ENCODE measurements around the gene IVD. TPM values are rescaled to one million over a fixed set of nuclear protein-coding genes. Genes with fewer than 3 reads are reported as not detected.

The IVD gene
- total and polyA plus RNA-seq, 4 donors, result 40.3 to 156 (median 94.4) TPM

- Histone ChIP-seq H3K4me3 (ENCODE audit: low read depth in 1 of 3, low read length in 3 of 3) (no peak overlapping the region), H3K27ac (ENCODE audit: low read depth in 1 of 2, low read length in 2 of 2) (no peak overlapping the region), H3K9ac (ENCODE audit: low read depth in 1 of 2, low read length in 2 of 2) (no peak overlapping the region), H3K36me3 (ENCODE audit: control insufficient read depth in 4 of 4, insufficient read depth in 3 of 4, low read depth in 1 of 4, low read length in 3 of 4) (no peaks in the 10 kb centered on the region), H3K27me3 (ENCODE audit: control insufficient read depth in 4 of 4, insufficient read depth in 4 of 4, low read length in 3 of 4) (no peaks in the 10 kb centered on the region), H3K4me1 (ENCODE audit: control insufficient read depth in 4 of 4, insufficient read depth in 4 of 4, low read length in 3 of 4) (peaks cover 6 to 24% (median 13%) of the 10 kb centered on the region in 4 donors), H3K9me3 (ENCODE audit: control insufficient read depth in 4 of 4, low read length in 3 of 4) (no peaks in the 10 kb centered on the region)
- TF ChIP-seq SP1 (IDR thresholded peaks at IDR 0.05), result no peak
- WGBS, result 97% methylated on average over 24 of the region's 24 CpGs
- no peak for DNase-seq (ENCODE audit: low spot score)
Measured at GRCh38 chr15:40368719-40369473, 36.7 kb upstream of the IVD start.

- Histone ChIP-seq H3K9me3 (ENCODE audit: control insufficient read depth in 4 of 4, low read length in 3 of 4) (no peaks in the 10 kb centered on the region), H3K27ac (ENCODE audit: low read depth in 1 of 2, low read length in 2 of 2) (no peak overlapping the region), H3K4me1 (ENCODE audit: control insufficient read depth in 4 of 4, insufficient read depth in 4 of 4, low read length in 3 of 4) (peaks cover 6 to 24% (median 13%) of the 10 kb centered on the region in 4 donors), H3K36me3 (ENCODE audit: control insufficient read depth in 4 of 4, insufficient read depth in 3 of 4, low read depth in 1 of 4, low read length in 3 of 4) (no peaks in the 10 kb centered on the region), H3K4me3 (ENCODE audit: low read depth in 1 of 3, low read length in 3 of 3) (no peak overlapping the region), H3K27me3 (ENCODE audit: control insufficient read depth in 4 of 4, insufficient read depth in 4 of 4, low read length in 3 of 4) (no peaks in the 10 kb centered on the region), H3K9ac (ENCODE audit: low read depth in 1 of 2, low read length in 2 of 2) (no peak overlapping the region)
- DNase-seq (ENCODE audit: low spot score), result no peak
- TF ChIP-seq SP1 (IDR thresholded peaks at IDR 0.05) (no peak), YY1 (IDR thresholded peaks at IDR 0.05) (no peak), TAF1 (conservative IDR thresholded peaks at IDR 0.05) (no peak), MAX (IDR thresholded peaks at IDR 0.05) (no peak), NR2F2 (IDR thresholded peaks at IDR 0.05) (no peak), CTCF (IDR thresholded peaks at IDR 0.05; ENCODE audit: low read depth, low read length, missing input control) (no peak), HNF4A (conservative IDR thresholded peaks at IDR 0.05) (no peak)
- TF ChIP-seq, protein P1, sequence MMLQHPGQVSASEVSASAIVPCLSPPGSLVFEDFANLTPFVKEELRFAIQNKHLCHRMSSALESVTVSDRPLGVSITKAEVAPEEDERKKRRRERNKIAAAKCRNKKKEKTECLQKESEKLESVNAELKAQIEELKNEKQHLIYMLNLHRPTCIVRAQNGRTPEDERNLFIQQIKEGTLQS (IDR thresholded peaks at IDR 0.05), result no peak
- WGBS, result 92% methylated on average over 10 of the region's 10 CpGs
Measured at GRCh38 chr15:40369474-40369869, 36.1 kb upstream of the IVD start.

- TF ChIP-seq NR2F2 (IDR thresholded peaks at IDR 0.05), result no peak
- TF ChIP-seq ZBTB33 (IDR thresholded peaks at IDR 0.05), result no peak
- no peak for TF ChIP-seq YY1 (IDR thresholded peaks at IDR 0.05)
- TF ChIP-seq FOXA2 (IDR thresholded peaks at IDR 0.05), result no peak
- TF ChIP-seq HNF4A (conservative IDR thresholded peaks at IDR 0.05), result no peak
- TF ChIP-seq EGR1 (IDR thresholded peaks at IDR 0.05; ENCODE audit: low read depth in 2 of 2), result no peak
- no peak for TF ChIP-seq GABPA (IDR thresholded peaks at IDR 0.05 in 1 of 2, conservative IDR thresholded peaks at IDR 0.05 in 1 of 2)
- no peak for DNase-seq (ENCODE audit: low spot score)
- H3K27me3 ChIP-seq (ENCODE audit: control insufficient read depth in 4 of 4, insufficient read depth in 4 of 4, low read length in 3 of 4), result no peaks in the 10 kb centered on the region
- H3K27ac ChIP-seq (ENCODE audit: low read depth in 1 of 2, low read length in 2 of 2), result no peak overlapping the region
- peaks cover 6 to 24% (median 13%) of the 10 kb centered on the region in 4 donors for H3K4me1 ChIP-seq (ENCODE audit: control insufficient read depth in 4 of 4, insufficient read depth in 4 of 4, low read length in 3 of 4)
- WGBS, result 88% methylated on average over 13 of the region's 13 CpGs
- H3K36me3 ChIP-seq (ENCODE audit: control insufficient read depth in 4 of 4, insufficient read depth in 3 of 4, low read depth in 1 of 4, low read length in 3 of 4), result no peaks in the 10 kb centered on the region
- no peak overlapping the region for H3K4me3 ChIP-seq (ENCODE audit: low read depth in 1 of 3, low read length in 3 of 3)
- no peak overlapping the region for H3K9ac ChIP-seq (ENCODE audit: low read depth in 1 of 2, low read length in 2 of 2)
- H3K9me3 ChIP-seq (ENCODE audit: control insufficient read depth in 4 of 4, low read length in 3 of 4), result no peaks in the 10 kb centered on the region
Measured at GRCh38 chr15:40369971-40370370, 35.6 kb upstream of the IVD start.

Data from liver (tissue), 9 donors.